Raji (cell line): ENCODE results near the gene PCNP.

ENCODE experiments used
- POLR2A ChIP-seq: IDR thresholded peaks from 2 replicates; pipeline ENCODE4 v1.6.1; 2011; ENCODE audit warnings: low read depth, low read length, control low read depth; ENCODE audit not compliant: insufficient read depth

The PCNP gene

GRCh38 chr3:101643009-101643844 is 69.2 kb downstream of the PCNP start:
- TF ChIP-seq POLR2A: no peak
